ENCODE measurements around the gene GNA12. TPM values are rescaled to one million over a fixed set of nuclear protein-coding genes. Genes with fewer than 3 reads are reported as not detected.

GNA12 gene
- polyA plus RNA-seq, 1 of the 3 experiments (the other 2 are of a cell fraction), result 64.8 TPM

DNA sequence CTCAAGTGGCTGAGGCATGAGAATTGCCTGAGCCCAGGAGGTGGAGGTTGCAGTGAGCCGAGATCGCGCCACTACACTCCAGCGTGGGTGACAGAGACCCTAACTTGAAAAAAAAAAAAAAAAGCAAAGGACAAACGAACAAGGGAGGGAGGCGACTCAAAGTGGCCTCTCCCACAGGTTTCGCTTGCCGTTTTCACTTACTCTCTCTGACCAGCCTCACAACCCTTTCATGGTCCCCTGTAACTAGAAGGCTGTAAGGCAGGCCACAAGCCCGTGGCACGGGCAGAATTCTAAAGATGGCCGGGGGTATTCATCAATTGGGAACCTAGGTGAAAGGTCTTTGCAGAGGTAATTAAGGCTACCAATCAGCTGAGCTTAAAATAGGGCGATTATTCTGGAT lies 25.5 kb downstream of the GNA12 start:
- no peak overlapping the region for H3K9ac ChIP-seq
- TF ChIP-seq POLR2AphosphoS5 (IDR thresholded peaks at IDR 0.05; ENCODE audit: low read depth, low read length) (no peak), SMC3 (IDR thresholded peaks at IDR 0.05; ENCODE audit: low read depth, low read length) (no peak), MXI1 (IDR thresholded peaks at IDR 0.05; ENCODE audit: low read depth, low read length) (no peak), FOSL2 (IDR thresholded peaks at IDR 0.05; ENCODE audit: borderline replicate concordance, low read depth) (no peak), TCF12 (IDR thresholded peaks at IDR 0.05) (no peak), MAX (IDR thresholded peaks at IDR 0.05; ENCODE audit: low read depth) (no peak), EZH2phosphoT487 (IDR thresholded peaks at IDR 0.05; ENCODE audit: borderline replicate concordance, low read depth) (no peak), YY1 (IDR thresholded peaks at IDR 0.05; ENCODE audit: low read depth) (no peak), TAF1 (IDR thresholded peaks at IDR 0.05; ENCODE audit: borderline replicate concordance, low read depth, low read length) (no peak)
- TF ChIP-seq, protein P1, sequence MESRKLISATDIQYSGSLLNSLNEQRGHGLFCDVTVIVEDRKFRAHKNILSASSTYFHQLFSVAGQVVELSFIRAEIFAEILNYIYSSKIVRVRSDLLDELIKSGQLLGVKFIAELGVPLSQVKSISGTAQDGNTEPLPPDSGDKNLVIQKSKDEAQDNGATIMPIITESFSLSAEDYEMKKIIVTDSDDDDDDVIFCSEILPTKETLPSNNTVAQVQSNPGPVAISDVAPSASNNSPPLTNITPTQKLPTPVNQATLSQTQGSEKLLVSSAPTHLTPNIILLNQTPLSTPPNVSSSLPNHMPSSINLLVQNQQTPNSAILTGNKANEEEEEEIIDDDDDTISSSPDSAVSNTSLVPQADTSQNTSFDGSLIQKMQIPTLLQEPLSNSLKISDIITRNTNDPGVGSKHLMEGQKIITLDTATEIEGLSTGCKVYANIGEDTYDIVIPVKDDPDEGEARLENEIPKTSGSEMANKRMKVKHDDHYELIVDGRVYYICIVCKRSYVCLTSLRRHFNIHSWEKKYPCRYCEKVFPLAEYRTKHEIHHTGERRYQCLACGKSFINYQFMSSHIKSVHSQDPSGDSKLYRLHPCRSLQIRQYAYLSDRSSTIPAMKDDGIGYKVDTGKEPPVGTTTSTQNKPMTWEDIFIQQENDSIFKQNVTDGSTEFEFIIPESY (IDR thresholded peaks at IDR 0.05; ENCODE audit: borderline replicate concordance, low read depth), result no peak
- TF ChIP-seq, protein P2, sequence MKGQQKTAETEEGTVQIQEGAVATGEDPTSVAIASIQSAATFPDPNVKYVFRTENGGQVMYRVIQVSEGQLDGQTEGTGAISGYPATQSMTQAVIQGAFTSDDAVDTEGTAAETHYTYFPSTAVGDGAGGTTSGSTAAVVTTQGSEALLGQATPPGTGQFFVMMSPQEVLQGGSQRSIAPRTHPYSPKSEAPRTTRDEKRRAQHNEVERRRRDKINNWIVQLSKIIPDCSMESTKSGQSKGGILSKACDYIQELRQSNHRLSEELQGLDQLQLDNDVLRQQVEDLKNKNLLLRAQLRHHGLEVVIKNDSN (IDR thresholded peaks at IDR 0.05; ENCODE audit: borderline replicate concordance, low read depth), result no peak
- no peaks in the 10 kb centered on the region for H3K9me2 ChIP-seq
- peaks cover 90% of the 10 kb centered on the region for H3K79me2 ChIP-seq (ENCODE audit: insufficient read depth)
- peaks cover 10 to 27% of the 10 kb centered on the region in 2 experiments; a peak in 3 of 4 replicates for H3K4me1 ChIP-seq (ENCODE audit: control insufficient read depth in 1 of 2, insufficient read depth in 2 of 2, low read depth in 1 of 2, low read length in 1 of 2)
- H3F3A ChIP-seq (replicated peaks; ENCODE audit: insufficient read depth), result peaks cover 41% of the 10 kb centered on the region
- H3K27me3 ChIP-seq (ENCODE audit: insufficient read depth), result no peaks in the 10 kb centered on the region
- H3K4me2 ChIP-seq, result no peak overlapping the region
- DNase-seq, result no peak
- no peak overlapping the region for H3K27ac ChIP-seq (ENCODE audit: low read depth in 2 of 2, low read length in 1 of 2)
- ChIA-PET POLR2A (no interaction called here), CTCF (interaction anchor here (2.1 to 3.9 kb wide), 2 partner anchors 13 to 148 kb away, joined by 8 to 12 read pairs; no protein-coding TSS in a partner anchor)
- H4K20me1 ChIP-seq (ENCODE audit: insufficient read depth), result peaks cover 5% of the 10 kb centered on the region
- no peaks in the 10 kb centered on the region for H3K36me3 ChIP-seq (replicated peaks in 1 of 2; ENCODE audit: control insufficient read depth in 1 of 2, insufficient read depth in 2 of 2, low read length in 1 of 2)
- no peak overlapping the region for H3K4me3 ChIP-seq (ENCODE audit: low read depth in 2 of 2, low read length in 1 of 2)
- WGBS (ENCODE audit: low lambda C conversion rate), result 97% methylated on average over 12 of the region's 12 CpGs
- no peak overlapping the region for H2AFZ ChIP-seq (ENCODE audit: low read depth)
- H3K9me3 ChIP-seq, result no peaks in the 10 kb centered on the region

GRCh38 chr7:2818121-2818520 lies 26.0 kb downstream of the GNA12 start:
- Histone ChIP-seq H3K4me2 (no peak overlapping the region), H3K79me2 (ENCODE audit: insufficient read depth) (peaks cover 90% of the 10 kb centered on the region), H3K36me3 (replicated peaks in 1 of 2; ENCODE audit: control insufficient read depth in 1 of 2, insufficient read depth in 2 of 2, low read length in 1 of 2) (no peaks in the 10 kb centered on the region), H2AFZ (ENCODE audit: low read depth) (no peak overlapping the region), H3K9ac (no peak overlapping the region), H3F3A (replicated peaks; ENCODE audit: insufficient read depth) (peaks cover 35% of the 10 kb centered on the region), H4K20me1 (ENCODE audit: insufficient read depth) (peaks cover 5% of the 10 kb centered on the region), H3K27ac (ENCODE audit: low read depth in 2 of 2, low read length in 1 of 2) (no peak overlapping the region), H3K4me1 (ENCODE audit: control insufficient read depth in 1 of 2, insufficient read depth in 2 of 2, low read depth in 1 of 2, low read length in 1 of 2) (peaks cover 10 to 27% of the 10 kb centered on the region in 2 experiments; a peak in 3 of 4 replicates), H3K27me3 (ENCODE audit: insufficient read depth) (no peaks in the 10 kb centered on the region), H3K9me2 (no peaks in the 10 kb centered on the region), H3K9me3 (no peaks in the 10 kb centered on the region), H3K4me3 (ENCODE audit: low read depth in 2 of 2, low read length in 1 of 2) (no peak overlapping the region)
- POLR2A ChIA-PET, result no interaction called here
- no peak for DNase-seq
- CTCF ChIA-PET, result interaction anchor here (0.8 to 3.9 kb wide), 3 partner anchors 9 to 147 kb away, joined by 3 to 12 read pairs (median 8); no protein-coding TSS in a partner anchor
- WGBS (ENCODE audit: low lambda C conversion rate), result 88% methylated on average over 7 of the region's 7 CpGs
- no peak for TF ChIP-seq FOSL2 (IDR thresholded peaks at IDR 0.05; ENCODE audit: borderline replicate concordance, low read depth)
- TF ChIP-seq SMC3 (IDR thresholded peaks at IDR 0.05; ENCODE audit: low read depth, low read length), result no peak
- TF ChIP-seq SIN3A (IDR thresholded peaks at IDR 0.05; ENCODE audit: borderline replicate concordance, low read depth, low read length), result no peak
- TF ChIP-seq, protein P3, sequence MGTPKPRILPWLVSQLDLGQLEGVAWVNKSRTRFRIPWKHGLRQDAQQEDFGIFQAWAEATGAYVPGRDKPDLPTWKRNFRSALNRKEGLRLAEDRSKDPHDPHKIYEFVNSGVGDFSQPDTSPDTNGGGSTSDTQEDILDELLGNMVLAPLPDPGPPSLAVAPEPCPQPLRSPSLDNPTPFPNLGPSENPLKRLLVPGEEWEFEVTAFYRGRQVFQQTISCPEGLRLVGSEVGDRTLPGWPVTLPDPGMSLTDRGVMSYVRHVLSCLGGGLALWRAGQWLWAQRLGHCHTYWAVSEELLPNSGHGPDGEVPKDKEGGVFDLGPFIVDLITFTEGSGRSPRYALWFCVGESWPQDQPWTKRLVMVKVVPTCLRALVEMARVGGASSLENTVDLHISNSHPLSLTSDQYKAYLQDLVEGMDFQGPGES (IDR thresholded peaks at IDR 0.05; ENCODE audit: low read depth, low read length), result no peak
- TF ChIP-seq, protein P2 (IDR thresholded peaks at IDR 0.05; ENCODE audit: borderline replicate concordance, low read depth), result no peak
- no peak for TF ChIP-seq TEAD4 (IDR thresholded peaks at IDR 0.05; ENCODE audit: borderline replicate concordance, insufficient read depth)
- TF ChIP-seq MXI1 (IDR thresholded peaks at IDR 0.05; ENCODE audit: low read depth, low read length), result no peak
- no peak for TF ChIP-seq FOXM1 (IDR thresholded peaks at IDR 0.05; ENCODE audit: low read depth)
- TF ChIP-seq TCF12 (IDR thresholded peaks at IDR 0.05), result no peak
- no peak for TF ChIP-seq TAF1 (IDR thresholded peaks at IDR 0.05; ENCODE audit: borderline replicate concordance, low read depth, low read length)
- no peak for TF ChIP-seq NFIC (IDR thresholded peaks at IDR 0.05; ENCODE audit: borderline replicate concordance)
- no peak for TF ChIP-seq GABPA (IDR thresholded peaks at IDR 0.05; ENCODE audit: low read depth)
- TF ChIP-seq RCOR1 (IDR thresholded peaks at IDR 0.05; ENCODE audit: low read length), result no peak
- TF ChIP-seq EZH2phosphoT487 (IDR thresholded peaks at IDR 0.05; ENCODE audit: borderline replicate concordance, low read depth), result no peak
- TF ChIP-seq NRF1 (IDR thresholded peaks at IDR 0.05; ENCODE audit: low read depth, low read length), result no peak
- no peak for TF ChIP-seq FOXJ3 (CRISPR knock-in tag; IDR thresholded peaks at IDR 0.05)
- no peak for TF ChIP-seq JUND (IDR thresholded peaks at IDR 0.05)
- no peak for TF ChIP-seq RFX5 (IDR thresholded peaks at IDR 0.05; ENCODE audit: low read length)
- no peak for TF ChIP-seq GATA2 (CRISPR knock-in tag; IDR thresholded peaks at IDR 0.05)
